ENCODE data around the gene OXTR. TPM values are rescaled to one million over a fixed set of nuclear protein-coding genes. Genes with fewer than 3 reads are reported as not detected.

The OXTR gene
- total and polyA plus RNA-seq, 2 experiments from 2014 or later = 0.97 to 1.9 TPM

- Histone ChIP-seq H2AFZ (no peak overlapping the region), H3K79me2 (no peaks in the 10 kb centered on the region), H3K4me2 (no peak overlapping the region), H4K20me1 (ENCODE audit: insufficient read depth, poor library complexity, severe bottlenecking) (no peaks in the 10 kb centered on the region), H3K9me2 (replicated peaks; ENCODE audit: insufficient read depth) (no peaks in the 10 kb centered on the region), H3K4me1 (ENCODE audit: insufficient read depth) (no peaks in the 10 kb centered on the region), H3K4me3 (no peak overlapping the region), H3K36me3 (replicated peaks; ENCODE audit: insufficient read depth, low read depth) (no peaks in the 10 kb centered on the region), H3K9me3 (ENCODE audit: low read depth) (no peaks in the 10 kb centered on the region), H3K27me3 (no peaks in the 10 kb centered on the region), H3K27ac (no peak overlapping the region)
- DNase-seq (ENCODE audit: low spot score) = no peak
- no peak for TF ChIP-seq CTCF (IDR thresholded peaks at IDR 0.05; ENCODE audit: poor library complexity)
- no peak for TF ChIP-seq EZH2phosphoT487 (IDR thresholded peaks at IDR 0.05; ENCODE audit: low read depth, severe bottlenecking, unreplicated experiment)
- TF ChIP-seq EZH2 (IDR thresholded peaks at IDR 0.05; ENCODE audit: borderline replicate concordance) = no peak
- 87% methylated on average over 5 of the region's 5 CpGs for WGBS (ENCODE audit: low lambda C conversion rate, missing lambda C conversion rate)
These were observed 7.5 kb downstream of the OXTR start for GRCh38 chr3:8761866-8762265.

GRCh38 chr3:8760506-8760905 lies 8.9 kb downstream of the OXTR start:
- no peak for DNase-seq (ENCODE audit: low spot score)
- H3K4me3 ChIP-seq = no peak overlapping the region
- TF ChIP-seq EZH2phosphoT487 (IDR thresholded peaks at IDR 0.05; ENCODE audit: low read depth, severe bottlenecking, unreplicated experiment) (no peak), CTCF (IDR thresholded peaks at IDR 0.05; ENCODE audit: poor library complexity) (no peak), EZH2 (IDR thresholded peaks at IDR 0.05; ENCODE audit: borderline replicate concordance) (no peak)
- H2AFZ ChIP-seq = no peak overlapping the region
- WGBS (ENCODE audit: low lambda C conversion rate, missing lambda C conversion rate) = 95% methylated on average over 5 of the region's 5 CpGs
- no peaks in the 10 kb centered on the region for H3K79me2 ChIP-seq
- no peaks in the 10 kb centered on the region for H3K36me3 ChIP-seq (replicated peaks; ENCODE audit: insufficient read depth, low read depth)
- H4K20me1 ChIP-seq (ENCODE audit: insufficient read depth, poor library complexity, severe bottlenecking) = no peaks in the 10 kb centered on the region
- H3K9me2 ChIP-seq (replicated peaks; ENCODE audit: insufficient read depth) = no peaks in the 10 kb centered on the region
- no peak overlapping the region for H3K4me2 ChIP-seq
- H3K9me3 ChIP-seq (ENCODE audit: low read depth) = no peaks in the 10 kb centered on the region
- H3K4me1 ChIP-seq (ENCODE audit: insufficient read depth) = no peaks in the 10 kb centered on the region
- no peak overlapping the region for H3K27ac ChIP-seq
- H3K27me3 ChIP-seq = no peaks in the 10 kb centered on the region

GRCh38 chr3:8760091-8760490 lies 9.3 kb downstream of the OXTR start:
- no peaks in the 10 kb centered on the region for H3K36me3 ChIP-seq (replicated peaks; ENCODE audit: insufficient read depth, low read depth)
- H3K9me2 ChIP-seq (replicated peaks; ENCODE audit: insufficient read depth) = no peaks in the 10 kb centered on the region
- no peaks in the 10 kb centered on the region for H3K9me3 ChIP-seq (ENCODE audit: low read depth)
- no peaks in the 10 kb centered on the region for H3K27me3 ChIP-seq
- H2AFZ ChIP-seq = no peak overlapping the region
- no peak overlapping the region for H3K27ac ChIP-seq
- TF ChIP-seq EZH2 (IDR thresholded peaks at IDR 0.05; ENCODE audit: borderline replicate concordance) (no peak), EZH2phosphoT487 (IDR thresholded peaks at IDR 0.05; ENCODE audit: low read depth, severe bottlenecking, unreplicated experiment) (no peak), CTCF (IDR thresholded peaks at IDR 0.05; ENCODE audit: poor library complexity) (no peak)
- no peaks in the 10 kb centered on the region for H4K20me1 ChIP-seq (ENCODE audit: insufficient read depth, poor library complexity, severe bottlenecking)
- 96% methylated on average over 5 of the region's 5 CpGs for WGBS (ENCODE audit: low lambda C conversion rate, missing lambda C conversion rate)
- H3K4me1 ChIP-seq (ENCODE audit: insufficient read depth) = no peaks in the 10 kb centered on the region
- H3K79me2 ChIP-seq = no peaks in the 10 kb centered on the region
- DNase-seq (ENCODE audit: low spot score) = no peak
- H3K4me2 ChIP-seq = no peak overlapping the region
- H3K4me3 ChIP-seq = no peak overlapping the region

Measured in hepatocyte (in vitro differentiated cells).